ENCODE data around the gene PSMC3IP.

PSMC3IP gene

DNA sequence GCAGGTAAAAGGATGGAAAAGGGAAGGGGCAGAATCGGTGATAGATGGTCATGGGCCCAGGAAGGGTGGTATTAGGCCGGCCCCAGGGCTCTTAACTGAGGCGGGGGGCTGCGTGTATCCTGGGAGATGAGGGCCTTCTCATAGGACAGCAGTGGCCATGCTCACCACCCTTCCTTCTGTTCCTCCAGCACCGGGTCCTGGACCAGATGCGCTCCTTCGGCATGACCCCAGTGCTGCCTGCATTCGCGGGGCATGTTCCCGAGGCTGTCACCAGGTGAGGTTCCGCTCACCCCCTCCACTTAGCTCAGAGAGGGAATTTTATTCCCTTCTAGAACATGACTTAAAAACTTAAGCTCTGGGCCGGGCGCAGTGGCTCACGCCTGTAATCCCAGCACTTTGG lies 39.0 kb downstream of the PSMC3IP start:
- Histone ChIP-seq H2BK15ac (ENCODE audit: low read depth, poor library complexity, severe bottlenecking) (no peak overlapping the region), H3K14ac (ENCODE audit: low read length in 2 of 2) (no peak overlapping the region), H2AK5ac (ENCODE audit: low read length, severe bottlenecking) (no peak overlapping the region), H3K4me3 (ENCODE audit: insufficient read depth in 1 of 2, low read depth in 1 of 2, low read length in 2 of 2) (no peak overlapping the region), H2BK12ac (ENCODE audit: low read length in 2 of 2) (no peak overlapping the region), H3K27ac (ENCODE audit: low read length, poor library complexity, severe bottlenecking) (no peak overlapping the region), H3K36me3 (ENCODE audit: control insufficient read depth in 1 of 2, insufficient read depth in 2 of 2, low read depth in 1 of 2, low read length in 2 of 2) (peaks cover 48 to 52% of the 10 kb centered on the region in 2 experiments), H3K23ac (ENCODE audit: low read length in 2 of 2) (no peak overlapping the region), H3K27me3 (ENCODE audit: control insufficient read depth in 1 of 2, insufficient read depth in 1 of 2, low read length in 2 of 2) (no peaks in the 10 kb centered on the region), H4K8ac (ENCODE audit: low read length) (no peak overlapping the region), H3K9me3 (ENCODE audit: control insufficient read depth, low read length) (no peaks in the 10 kb centered on the region), H3K9ac (ENCODE audit: low read length) (no peak overlapping the region), H2BK120ac (ENCODE audit: low read depth, low read length) (no peak overlapping the region), H3K4me2 (ENCODE audit: low read length, poor library complexity, severe bottlenecking) (no peak overlapping the region), H2AFZ (ENCODE audit: low read depth, low read length) (no peak overlapping the region), H2BK5ac (ENCODE audit: low read depth, low read length, poor library complexity, severe bottlenecking) (no peak overlapping the region), H3K4me1 (ENCODE audit: control insufficient read depth, insufficient read depth, low read depth, low read length) (peaks cover 19% of the 10 kb centered on the region), H3K4ac (ENCODE audit: low read depth in 1 of 2, low read length in 2 of 2) (no peak overlapping the region), H3K79me1 (replicated peaks; ENCODE audit: low read length, poor library complexity, severe bottlenecking) (peaks cover 18% of the 10 kb centered on the region), H4K91ac (ENCODE audit: low read length) (no peak overlapping the region), H3K18ac (ENCODE audit: low read depth in 1 of 2, low read length in 2 of 2) (no peak overlapping the region)
- no peak for DNase-seq
- 98% methylated on average over 14 of the region's 14 CpGs for WGBS

DNA sequence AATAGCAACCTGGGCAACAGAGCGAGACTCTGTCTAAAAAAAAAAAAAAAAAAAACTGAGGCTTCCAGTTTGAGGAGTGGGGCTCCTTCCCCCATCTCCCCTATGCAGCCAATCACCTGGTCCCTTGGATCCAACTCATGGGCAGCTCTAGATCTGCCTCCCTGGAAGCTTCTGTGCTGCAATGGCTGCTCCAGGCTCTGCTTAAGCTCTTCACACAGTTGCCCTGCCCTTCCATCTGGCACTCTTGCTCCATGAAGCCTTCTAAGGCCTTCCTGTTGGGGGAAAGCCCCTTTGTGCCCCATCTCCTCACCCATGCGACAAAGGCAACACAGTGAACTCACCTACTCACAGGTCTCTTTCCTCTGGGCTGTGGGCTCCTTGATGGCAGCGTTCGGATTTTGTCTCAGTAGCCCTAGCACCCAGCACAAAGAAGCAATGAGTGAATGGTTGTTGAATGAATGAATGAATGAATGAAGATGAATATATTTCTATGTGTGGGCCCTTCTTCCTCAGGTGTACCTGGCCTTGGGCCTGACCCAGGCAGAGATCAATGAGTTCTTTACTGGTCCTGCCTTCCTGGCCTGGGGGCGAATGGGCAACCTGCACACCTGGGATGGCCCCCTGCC lies 39.6 kb downstream of the PSMC3IP start:
- H3K18ac ChIP-seq (ENCODE audit: low read depth in 1 of 2, low read length in 2 of 2), result no peak overlapping the region
- no peak for DNase-seq
- no peak overlapping the region for H4K91ac ChIP-seq (ENCODE audit: low read length)
- H4K8ac ChIP-seq (ENCODE audit: low read length), result no peak overlapping the region
- H3K23ac ChIP-seq (ENCODE audit: low read length in 2 of 2), result no peak overlapping the region
- no peak overlapping the region for H3K27ac ChIP-seq (ENCODE audit: low read length, poor library complexity, severe bottlenecking)
- no peaks in the 10 kb centered on the region for H3K9me3 ChIP-seq (ENCODE audit: control insufficient read depth, low read length)
- peaks cover 42 to 47% of the 10 kb centered on the region in 2 experiments for H3K36me3 ChIP-seq (ENCODE audit: control insufficient read depth in 1 of 2, insufficient read depth in 2 of 2, low read depth in 1 of 2, low read length in 2 of 2)
- WGBS, result 98% methylated on average over 5 of the region's 5 CpGs
- no peak overlapping the region for H3K4ac ChIP-seq (ENCODE audit: low read depth in 1 of 2, low read length in 2 of 2)
- no peak overlapping the region for H3K14ac ChIP-seq (ENCODE audit: low read length in 2 of 2)
- H3K27me3 ChIP-seq (ENCODE audit: control insufficient read depth in 1 of 2, insufficient read depth in 1 of 2, low read length in 2 of 2), result no peaks in the 10 kb centered on the region
- no peak overlapping the region for H2AK5ac ChIP-seq (ENCODE audit: low read length, severe bottlenecking)
- no peak overlapping the region for H2AFZ ChIP-seq (ENCODE audit: low read depth, low read length)
- H2BK5ac ChIP-seq (ENCODE audit: low read depth, low read length, poor library complexity, severe bottlenecking), result no peak overlapping the region
- no peak overlapping the region for H2BK12ac ChIP-seq (ENCODE audit: low read length in 2 of 2)
- H2BK120ac ChIP-seq (ENCODE audit: low read depth, low read length), result no peak overlapping the region
- no peak overlapping the region for H3K4me2 ChIP-seq (ENCODE audit: low read length, poor library complexity, severe bottlenecking)
- peaks cover 14% of the 10 kb centered on the region for H3K79me1 ChIP-seq (replicated peaks; ENCODE audit: low read length, poor library complexity, severe bottlenecking)
- H3K4me1 ChIP-seq (ENCODE audit: control insufficient read depth, insufficient read depth, low read depth, low read length), result peaks cover 19% of the 10 kb centered on the region
- H3K9ac ChIP-seq (ENCODE audit: low read length), result no peak overlapping the region
- H2BK15ac ChIP-seq (ENCODE audit: low read depth, poor library complexity, severe bottlenecking), result no peak overlapping the region
- peak overlapping the region in 1 of 2 experiments; percentile 37 for H3K4me3 ChIP-seq (ENCODE audit: insufficient read depth in 1 of 2, low read depth in 1 of 2, low read length in 2 of 2)

DNA sequence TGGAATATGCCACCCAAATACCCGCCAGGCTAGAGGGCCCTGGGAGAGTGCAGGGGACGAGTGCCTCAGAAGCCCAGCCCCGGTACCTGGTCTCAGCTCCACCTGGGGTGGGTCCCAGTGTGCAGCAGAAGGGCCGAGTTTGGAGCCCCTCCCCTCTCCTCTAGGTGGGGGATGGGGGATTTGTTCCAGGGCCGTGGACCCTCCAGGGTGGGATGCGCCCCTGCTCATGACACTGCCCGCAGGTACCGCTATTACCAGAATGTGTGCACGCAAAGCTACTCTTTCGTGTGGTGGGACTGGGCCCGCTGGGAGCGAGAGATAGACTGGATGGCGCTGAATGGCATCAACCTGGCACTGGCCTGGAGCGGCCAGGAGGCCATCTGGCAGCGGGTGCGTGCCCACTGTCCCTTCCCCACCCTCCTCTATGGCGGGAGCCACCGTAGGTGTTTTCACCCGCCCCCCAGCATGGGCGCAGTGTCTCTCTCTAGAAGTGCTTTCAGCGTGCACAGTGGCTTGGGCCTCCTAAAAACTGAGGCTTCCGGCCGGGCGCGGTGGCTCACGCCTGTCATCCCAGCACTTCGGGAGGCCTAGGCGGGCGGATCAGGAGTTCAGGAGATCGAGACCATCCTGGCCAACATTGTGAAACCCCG lies 40.2 kb downstream of the PSMC3IP start:
- H3K14ac ChIP-seq (ENCODE audit: low read length in 2 of 2), result peak overlapping the region in 1 of 2 experiments; percentile 100
- no peaks in the 10 kb centered on the region for H3K9me3 ChIP-seq (ENCODE audit: control insufficient read depth, low read length)
- H2AK5ac ChIP-seq (ENCODE audit: low read length, severe bottlenecking), result peak overlapping the region; percentile 40
- H3K4me2 ChIP-seq (ENCODE audit: low read length, poor library complexity, severe bottlenecking), result peak overlapping the region; percentile 88
- no peak for DNase-seq
- H2AFZ ChIP-seq (ENCODE audit: low read depth, low read length), result no peak overlapping the region
- peak overlapping the region; percentile 98 to 99 for H3K18ac ChIP-seq (ENCODE audit: low read depth in 1 of 2, low read length in 2 of 2)
- peaks cover 13% of the 10 kb centered on the region for H3K79me1 ChIP-seq (replicated peaks; ENCODE audit: low read length, poor library complexity, severe bottlenecking)
- H4K8ac ChIP-seq (ENCODE audit: low read length), result peak overlapping the region; percentile 45
- H3K27ac ChIP-seq (ENCODE audit: low read length, poor library complexity, severe bottlenecking), result peak overlapping the region; percentile 73
- peak overlapping the region; percentile 76 to 95 for H3K4me3 ChIP-seq (ENCODE audit: insufficient read depth in 1 of 2, low read depth in 1 of 2, low read length in 2 of 2)
- H2BK120ac ChIP-seq (ENCODE audit: low read depth, low read length), result no peak overlapping the region
- H3K4ac ChIP-seq (ENCODE audit: low read depth in 1 of 2, low read length in 2 of 2), result peak overlapping the region; percentile 97 to 98
- H3K27me3 ChIP-seq (ENCODE audit: control insufficient read depth in 1 of 2, insufficient read depth in 1 of 2, low read length in 2 of 2), result no peaks in the 10 kb centered on the region
- peak overlapping the region in 1 of 2 experiments; percentile 78 for H3K23ac ChIP-seq (ENCODE audit: low read length in 2 of 2)
- peak overlapping the region in 1 of 2 experiments; percentile 66 for H2BK12ac ChIP-seq (ENCODE audit: low read length in 2 of 2)
- peak overlapping the region; percentile 100 for H4K91ac ChIP-seq (ENCODE audit: low read length)
- peaks cover 36 to 40% of the 10 kb centered on the region in 2 experiments for H3K36me3 ChIP-seq (ENCODE audit: control insufficient read depth in 1 of 2, insufficient read depth in 2 of 2, low read depth in 1 of 2, low read length in 2 of 2)
- H2BK15ac ChIP-seq (ENCODE audit: low read depth, poor library complexity, severe bottlenecking), result no peak overlapping the region
- peaks cover 19% of the 10 kb centered on the region for H3K4me1 ChIP-seq (ENCODE audit: control insufficient read depth, insufficient read depth, low read depth, low read length)
- no peak overlapping the region for H2BK5ac ChIP-seq (ENCODE audit: low read depth, low read length, poor library complexity, severe bottlenecking)
- peak overlapping the region; percentile 92 for H3K9ac ChIP-seq (ENCODE audit: low read length)
- WGBS, result 92% methylated on average over 30 of the region's 31 CpGs

DNA sequence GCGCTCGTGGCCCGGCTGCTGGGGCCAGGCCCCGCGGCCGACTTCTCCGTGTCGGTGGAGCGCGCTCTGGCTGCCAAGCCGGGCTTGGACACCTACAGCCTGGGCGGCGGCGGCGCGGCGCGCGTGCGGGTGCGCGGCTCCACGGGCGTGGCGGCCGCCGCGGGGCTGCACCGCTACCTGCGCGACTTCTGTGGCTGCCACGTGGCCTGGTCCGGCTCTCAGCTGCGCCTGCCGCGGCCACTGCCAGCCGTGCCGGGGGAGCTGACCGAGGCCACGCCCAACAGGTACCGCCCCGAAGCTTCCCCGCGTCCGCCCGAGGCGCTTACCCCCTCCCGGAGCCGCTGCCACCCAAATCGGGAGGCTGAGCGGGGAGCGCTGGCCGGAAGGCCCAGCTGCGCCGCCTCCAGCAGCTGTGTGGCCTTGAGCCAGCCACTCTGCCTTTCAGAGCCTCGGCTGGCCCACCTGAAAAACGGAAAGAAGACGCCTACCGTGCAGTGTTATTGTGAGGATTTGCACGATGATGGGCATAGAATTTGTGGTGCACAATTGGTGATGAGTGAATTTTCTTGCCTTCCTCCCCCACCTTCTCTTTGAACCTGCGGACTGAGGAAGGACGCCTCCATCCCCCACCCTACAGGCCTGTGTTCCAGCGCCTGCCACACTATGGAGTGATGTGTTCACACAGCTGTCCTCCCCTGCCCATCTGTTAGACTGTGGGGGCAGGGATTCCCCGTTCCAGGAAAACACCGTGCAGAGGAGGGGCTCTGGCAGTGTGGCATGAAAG lies 41.0 kb downstream of the PSMC3IP start:
- peak overlapping the region; percentile 53 for H2AFZ ChIP-seq (ENCODE audit: low read depth, low read length)
- H3K36me3 ChIP-seq (ENCODE audit: control insufficient read depth in 1 of 2, insufficient read depth in 2 of 2, low read depth in 1 of 2, low read length in 2 of 2), result peaks cover 30 to 34% of the 10 kb centered on the region in 2 experiments
- peak overlapping the region; percentile 73 for H3K27ac ChIP-seq (ENCODE audit: low read length, poor library complexity, severe bottlenecking)
- H2AK5ac ChIP-seq (ENCODE audit: low read length, severe bottlenecking), result peak overlapping the region; percentile 40
- H3K23ac ChIP-seq (ENCODE audit: low read length in 2 of 2), result peak overlapping the region in 1 of 2 experiments; percentile 99
- H2BK5ac ChIP-seq (ENCODE audit: low read depth, low read length, poor library complexity, severe bottlenecking), result peak overlapping the region; percentile 92
- H3K27me3 ChIP-seq (ENCODE audit: control insufficient read depth in 1 of 2, insufficient read depth in 1 of 2, low read length in 2 of 2), result no peaks in the 10 kb centered on the region
- H4K8ac ChIP-seq (ENCODE audit: low read length), result peak overlapping the region; percentile 98
- peak overlapping the region; percentile 98 to 99 for H3K18ac ChIP-seq (ENCODE audit: low read depth in 1 of 2, low read length in 2 of 2)
- H3K9me3 ChIP-seq (ENCODE audit: control insufficient read depth, low read length), result no peaks in the 10 kb centered on the region
- H4K91ac ChIP-seq (ENCODE audit: low read length), result peak overlapping the region; percentile 100
- 2% methylated on average over 28 of the region's 65 CpGs for WGBS
- H3K4me1 ChIP-seq (ENCODE audit: control insufficient read depth, insufficient read depth, low read depth, low read length), result peaks cover 19% of the 10 kb centered on the region
- H3K4ac ChIP-seq (ENCODE audit: low read depth in 1 of 2, low read length in 2 of 2), result peak overlapping the region; percentile 97 to 98
- H2BK120ac ChIP-seq (ENCODE audit: low read depth, low read length), result peak overlapping the region; percentile 98
- H3K79me1 ChIP-seq (replicated peaks; ENCODE audit: low read length, poor library complexity, severe bottlenecking), result peaks cover 13% of the 10 kb centered on the region
- H2BK15ac ChIP-seq (ENCODE audit: low read depth, poor library complexity, severe bottlenecking), result peak overlapping the region; percentile 98
- DNase-seq, result peak; percentile 75
- peak overlapping the region; percentile 4 to 66 for H2BK12ac ChIP-seq (ENCODE audit: low read length in 2 of 2)
- peak overlapping the region in 1 of 2 experiments; percentile 100 for H3K14ac ChIP-seq (ENCODE audit: low read length in 2 of 2)
- H3K9ac ChIP-seq (ENCODE audit: low read length), result peak overlapping the region; percentile 92
- H3K4me2 ChIP-seq (ENCODE audit: low read length, poor library complexity, severe bottlenecking), result peak overlapping the region; percentile 88
- peak overlapping the region; percentile 76 to 95 for H3K4me3 ChIP-seq (ENCODE audit: insufficient read depth in 1 of 2, low read depth in 1 of 2, low read length in 2 of 2)
